Measurements from ENCODE around the gene VTI1A. TPM values are rescaled to one million over a fixed set of nuclear protein-coding genes. Genes with fewer than 3 reads are reported as not detected.

The VTI1A gene
- total and polyA plus RNA-seq, 2 of the 13 experiments (the other 11 are each of a cell fraction or from before 2014, with no cell fraction given), result 11.7 to 32.7 TPM

DNA sequence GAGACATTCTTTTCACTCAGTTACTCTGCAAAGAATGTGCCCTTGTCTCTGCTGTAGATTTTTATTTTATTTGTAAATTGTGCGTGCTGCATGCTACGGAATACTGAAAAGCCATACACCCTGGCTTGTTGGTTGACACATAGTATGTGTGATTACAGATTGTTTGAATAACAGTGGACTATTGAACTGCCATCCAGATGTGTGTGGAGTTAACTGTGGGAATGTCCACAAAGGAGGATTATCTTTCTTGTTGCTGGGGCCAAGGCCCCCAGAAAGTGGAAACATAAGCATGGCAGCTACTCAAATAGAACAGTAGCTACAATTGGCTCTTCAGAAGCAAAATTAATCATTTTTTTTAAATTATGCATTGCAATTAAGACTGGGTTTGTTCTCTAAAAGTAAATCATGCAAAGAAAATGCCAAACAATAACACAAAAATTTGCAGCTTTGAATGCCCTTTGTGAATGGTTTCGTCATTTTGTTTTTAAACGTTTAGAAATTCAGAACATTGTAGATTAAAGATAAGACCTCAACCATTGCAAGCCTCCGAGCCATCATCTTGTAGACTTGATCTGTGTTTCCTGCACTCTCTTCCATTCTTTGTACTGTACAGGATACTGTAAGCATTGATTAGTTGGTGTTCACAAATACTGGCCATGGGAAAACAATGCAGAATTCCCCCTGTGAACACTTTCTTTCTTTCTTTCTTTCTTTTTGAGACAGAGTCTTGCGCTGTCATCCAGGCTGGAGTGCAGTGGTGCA lies 292.8 kb downstream of the VTI1A start (continued):
- TF ChIP-seq, protein P1, sequence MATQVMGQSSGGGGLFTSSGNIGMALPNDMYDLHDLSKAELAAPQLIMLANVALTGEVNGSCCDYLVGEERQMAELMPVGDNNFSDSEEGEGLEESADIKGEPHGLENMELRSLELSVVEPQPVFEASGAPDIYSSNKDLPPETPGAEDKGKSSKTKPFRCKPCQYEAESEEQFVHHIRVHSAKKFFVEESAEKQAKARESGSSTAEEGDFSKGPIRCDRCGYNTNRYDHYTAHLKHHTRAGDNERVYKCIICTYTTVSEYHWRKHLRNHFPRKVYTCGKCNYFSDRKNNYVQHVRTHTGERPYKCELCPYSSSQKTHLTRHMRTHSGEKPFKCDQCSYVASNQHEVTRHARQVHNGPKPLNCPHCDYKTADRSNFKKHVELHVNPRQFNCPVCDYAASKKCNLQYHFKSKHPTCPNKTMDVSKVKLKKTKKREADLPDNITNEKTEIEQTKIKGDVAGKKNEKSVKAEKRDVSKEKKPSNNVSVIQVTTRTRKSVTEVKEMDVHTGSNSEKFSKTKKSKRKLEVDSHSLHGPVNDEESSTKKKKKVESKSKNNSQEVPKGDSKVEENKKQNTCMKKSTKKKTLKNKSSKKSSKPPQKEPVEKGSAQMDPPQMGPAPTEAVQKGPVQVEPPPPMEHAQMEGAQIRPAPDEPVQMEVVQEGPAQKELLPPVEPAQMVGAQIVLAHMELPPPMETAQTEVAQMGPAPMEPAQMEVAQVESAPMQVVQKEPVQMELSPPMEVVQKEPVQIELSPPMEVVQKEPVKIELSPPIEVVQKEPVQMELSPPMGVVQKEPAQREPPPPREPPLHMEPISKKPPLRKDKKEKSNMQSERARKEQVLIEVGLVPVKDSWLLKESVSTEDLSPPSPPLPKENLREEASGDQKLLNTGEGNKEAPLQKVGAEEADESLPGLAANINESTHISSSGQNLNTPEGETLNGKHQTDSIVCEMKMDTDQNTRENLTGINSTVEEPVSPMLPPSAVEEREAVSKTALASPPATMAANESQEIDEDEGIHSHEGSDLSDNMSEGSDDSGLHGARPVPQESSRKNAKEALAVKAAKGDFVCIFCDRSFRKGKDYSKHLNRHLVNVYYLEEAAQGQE (IDR thresholded peaks at IDR 0.05; ENCODE audit: borderline replicate concordance in 1 of 2, low read depth in 1 of 2, low read length in 2 of 2), result peak in 1 of 2 experiments; percentile 77; a peak in 2 of 4 replicates
- 0 out of 2 replicates have a peak, but pooled peaks have one; percentile 28 for TF ChIP-seq JUN (CRISPR knock-in tag; IDR thresholded peaks at IDR 0.05)
- peak; percentile 92 for TF ChIP-seq NR2F2 (IDR thresholded peaks at IDR 0.05; ENCODE audit: borderline replicate concordance, low read depth)
- no peak; the same call in 1 of the 2 replicates for TF ChIP-seq ZNF34 (CRISPR knock-in tag; IDR thresholded peaks at IDR 0.05; ENCODE audit: borderline replicate concordance)
- TF ChIP-seq, protein P2, sequence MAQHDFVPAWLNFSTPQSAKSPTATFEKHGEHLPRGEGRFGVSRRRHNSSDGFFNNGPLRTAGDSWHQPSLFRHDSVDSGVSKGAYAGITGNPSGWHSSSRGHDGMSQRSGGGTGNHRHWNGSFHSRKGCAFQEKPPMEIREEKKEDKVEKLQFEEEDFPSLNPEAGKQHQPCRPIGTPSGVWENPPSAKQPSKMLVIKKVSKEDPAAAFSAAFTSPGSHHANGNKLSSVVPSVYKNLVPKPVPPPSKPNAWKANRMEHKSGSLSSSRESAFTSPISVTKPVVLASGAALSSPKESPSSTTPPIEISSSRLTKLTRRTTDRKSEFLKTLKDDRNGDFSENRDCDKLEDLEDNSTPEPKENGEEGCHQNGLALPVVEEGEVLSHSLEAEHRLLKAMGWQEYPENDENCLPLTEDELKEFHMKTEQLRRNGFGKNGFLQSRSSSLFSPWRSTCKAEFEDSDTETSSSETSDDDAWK (CRISPR knock-in tag; IDR thresholded peaks at IDR 0.05), result no peak
- TF ChIP-seq, protein P3, sequence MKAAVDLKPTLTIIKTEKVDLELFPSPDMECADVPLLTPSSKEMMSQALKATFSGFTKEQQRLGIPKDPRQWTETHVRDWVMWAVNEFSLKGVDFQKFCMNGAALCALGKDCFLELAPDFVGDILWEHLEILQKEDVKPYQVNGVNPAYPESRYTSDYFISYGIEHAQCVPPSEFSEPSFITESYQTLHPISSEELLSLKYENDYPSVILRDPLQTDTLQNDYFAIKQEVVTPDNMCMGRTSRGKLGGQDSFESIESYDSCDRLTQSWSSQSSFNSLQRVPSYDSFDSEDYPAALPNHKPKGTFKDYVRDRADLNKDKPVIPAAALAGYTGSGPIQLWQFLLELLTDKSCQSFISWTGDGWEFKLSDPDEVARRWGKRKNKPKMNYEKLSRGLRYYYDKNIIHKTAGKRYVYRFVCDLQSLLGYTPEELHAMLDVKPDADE (CRISPR knock-in tag; IDR thresholded peaks at IDR 0.05), result no peak
- TF ChIP-seq, protein P4, sequence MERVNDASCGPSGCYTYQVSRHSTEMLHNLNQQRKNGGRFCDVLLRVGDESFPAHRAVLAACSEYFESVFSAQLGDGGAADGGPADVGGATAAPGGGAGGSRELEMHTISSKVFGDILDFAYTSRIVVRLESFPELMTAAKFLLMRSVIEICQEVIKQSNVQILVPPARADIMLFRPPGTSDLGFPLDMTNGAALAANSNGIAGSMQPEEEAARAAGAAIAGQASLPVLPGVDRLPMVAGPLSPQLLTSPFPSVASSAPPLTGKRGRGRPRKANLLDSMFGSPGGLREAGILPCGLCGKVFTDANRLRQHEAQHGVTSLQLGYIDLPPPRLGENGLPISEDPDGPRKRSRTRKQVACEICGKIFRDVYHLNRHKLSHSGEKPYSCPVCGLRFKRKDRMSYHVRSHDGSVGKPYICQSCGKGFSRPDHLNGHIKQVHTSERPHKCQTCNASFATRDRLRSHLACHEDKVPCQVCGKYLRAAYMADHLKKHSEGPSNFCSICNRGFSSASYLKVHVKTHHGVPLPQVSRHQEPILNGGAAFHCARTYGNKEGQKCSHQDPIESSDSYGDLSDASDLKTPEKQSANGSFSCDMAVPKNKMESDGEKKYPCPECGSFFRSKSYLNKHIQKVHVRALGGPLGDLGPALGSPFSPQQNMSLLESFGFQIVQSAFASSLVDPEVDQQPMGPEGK (CRISPR knock-in tag; IDR thresholded peaks at IDR 0.05), result peak; percentile 99
- peak; percentile 96 for TF ChIP-seq GATAD2A (CRISPR knock-in tag; IDR thresholded peaks at IDR 0.05)
- TF ChIP-seq, protein P5, sequence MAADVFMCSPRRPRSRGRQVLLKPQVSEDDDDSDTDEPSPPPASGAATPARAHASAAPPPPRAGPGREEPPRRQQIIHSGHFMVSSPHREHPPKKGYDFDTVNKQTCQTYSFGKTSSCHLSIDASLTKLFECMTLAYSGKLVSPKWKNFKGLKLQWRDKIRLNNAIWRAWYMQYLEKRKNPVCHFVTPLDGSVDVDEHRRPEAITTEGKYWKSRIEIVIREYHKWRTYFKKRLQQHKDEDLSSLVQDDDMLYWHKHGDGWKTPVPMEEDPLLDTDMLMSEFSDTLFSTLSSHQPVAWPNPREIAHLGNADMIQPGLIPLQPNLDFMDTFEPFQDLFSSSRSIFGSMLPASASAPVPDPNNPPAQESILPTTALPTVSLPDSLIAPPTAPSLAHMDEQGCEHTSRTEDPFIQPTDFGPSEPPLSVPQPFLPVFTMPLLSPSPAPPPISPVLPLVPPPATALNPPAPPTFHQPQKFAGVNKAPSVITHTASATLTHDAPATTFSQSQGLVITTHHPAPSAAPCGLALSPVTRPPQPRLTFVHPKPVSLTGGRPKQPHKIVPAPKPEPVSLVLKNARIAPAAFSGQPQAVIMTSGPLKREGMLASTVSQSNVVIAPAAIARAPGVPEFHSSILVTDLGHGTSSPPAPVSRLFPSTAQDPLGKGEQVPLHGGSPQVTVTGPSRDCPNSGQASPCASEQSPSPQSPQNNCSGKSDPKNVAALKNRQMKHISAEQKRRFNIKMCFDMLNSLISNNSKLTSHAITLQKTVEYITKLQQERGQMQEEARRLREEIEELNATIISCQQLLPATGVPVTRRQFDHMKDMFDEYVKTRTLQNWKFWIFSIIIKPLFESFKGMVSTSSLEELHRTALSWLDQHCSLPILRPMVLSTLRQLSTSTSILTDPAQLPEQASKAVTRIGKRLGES (CRISPR knock-in tag; IDR thresholded peaks at IDR 0.05; ENCODE audit: borderline replicate concordance), result peak; percentile 69; the same call in 1 of the 2 replicates
- TF ChIP-seq, protein P6, sequence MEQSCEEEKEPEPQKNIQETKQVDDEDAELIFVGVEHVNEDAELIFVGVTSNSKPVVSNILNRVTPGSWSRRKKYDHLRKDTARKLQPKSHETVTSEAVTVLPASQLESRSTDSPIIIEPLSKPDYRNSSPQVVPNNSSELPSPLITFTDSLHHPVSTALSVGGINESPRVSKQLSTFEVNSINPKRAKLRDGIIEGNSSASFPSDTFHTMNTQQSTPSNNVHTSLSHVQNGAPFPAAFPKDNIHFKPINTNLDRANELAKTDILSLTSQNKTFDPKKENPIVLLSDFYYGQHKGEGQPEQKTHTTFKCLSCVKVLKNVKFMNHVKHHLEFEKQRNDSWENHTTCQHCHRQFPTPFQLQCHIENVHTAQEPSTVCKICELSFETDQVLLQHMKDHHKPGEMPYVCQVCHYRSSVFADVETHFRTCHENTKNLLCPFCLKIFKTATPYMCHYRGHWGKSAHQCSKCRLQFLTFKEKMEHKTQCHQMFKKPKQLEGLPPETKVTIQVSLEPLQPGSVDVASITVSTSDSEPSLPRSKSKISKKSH (CRISPR knock-in tag; IDR thresholded peaks at IDR 0.05; ENCODE audit: borderline replicate concordance), result no peak
- no peak for TF ChIP-seq ZNF572 (CRISPR knock-in tag; IDR thresholded peaks at IDR 0.05)
- peak; percentile 85 for TF ChIP-seq FOSL2 (CRISPR knock-in tag; IDR thresholded peaks at IDR 0.05)
- peak; percentile 100 for TF ChIP-seq PITX1 (CRISPR knock-in tag; IDR thresholded peaks at IDR 0.05)
- TF ChIP-seq ATF1 (CRISPR knock-in tag; IDR thresholded peaks at IDR 0.05), result peak; percentile 73; the same call in 1 of the 2 replicates
- TF ChIP-seq RXRA (CRISPR knock-in tag; IDR thresholded peaks at IDR 0.05), result peak; percentile 37; the same call in 1 of the 2 replicates

Data from HepG2 (cell line).